Measurements from ENCODE around the gene CCN2.
"Not testable (repeated sequence)": the region's sequence is repeated elsewhere in the genome, so short reads cannot be mapped to it uniquely, and the experiment has no call there.

Gene CCN2

GRCh38 chr6:131917318-131917717 is 33.9 kb downstream of the CCN2 start:
- TF ChIP-seq CTCF (IDR thresholded peaks at IDR 0.05): no peak
- Histone ChIP-seq H3K27ac (no peak overlapping the region), H3K4me3 (no peak overlapping the region)
- DNase-seq (ENCODE audit: low spot score): no peak

- DNase-seq (ENCODE audit: low spot score): no peak
- TF ChIP-seq CTCF (IDR thresholded peaks at IDR 0.05): no peak
- Histone ChIP-seq H3K4me3 (no peak overlapping the region), H3K27ac (no peak overlapping the region)
These were observed 34.3 kb downstream of the CCN2 start for GRCh38 chr6:131916847-131917246.

- H3K27ac ChIP-seq; DNase-seq (ENCODE audit: low spot score); H3K4me3 ChIP-seq: not testable (repeated sequence)
These were observed 34.9 kb downstream of the CCN2 start for GRCh38 chr6:131916091-131916796.

- Histone ChIP-seq H3K4me3 (peak overlapping the region; percentile 6), H3K27ac (no peak overlapping the region)
- peak; percentile 55 for TF ChIP-seq CTCF (IDR thresholded peaks at IDR 0.05)
- no peak for DNase-seq (ENCODE audit: low spot score)
These were observed 36.0 kb downstream of the CCN2 start for GRCh38 chr6:131914967-131915751.

- no peak for DNase-seq (ENCODE audit: low spot score)
- Histone ChIP-seq H3K4me3 (no peak overlapping the region), H3K27ac (no peak overlapping the region)
- TF ChIP-seq CTCF (IDR thresholded peaks at IDR 0.05): no peak
These were observed 36.9 kb downstream of the CCN2 start for GRCh38 chr6:131914234-131914633.

DNA sequence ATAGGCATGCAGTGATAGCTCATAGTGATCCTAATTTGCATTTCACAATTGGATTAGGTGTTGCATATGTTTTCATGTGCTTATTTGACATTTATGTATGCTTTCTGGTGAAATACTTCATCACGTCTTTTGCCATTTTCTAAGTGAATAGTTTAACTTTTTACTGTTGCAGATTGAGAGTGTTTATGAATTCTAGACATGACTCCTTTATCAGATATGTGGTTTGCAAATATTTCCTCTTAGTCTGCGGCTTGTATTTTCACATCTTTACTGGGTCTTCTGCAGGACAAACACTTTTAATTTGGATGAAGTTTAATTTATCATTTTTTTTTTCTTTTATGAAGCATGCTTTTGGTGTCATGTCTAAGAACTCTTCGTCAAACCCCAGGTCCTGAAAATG is 39.2 kb downstream of the CCN2 start:
- no peak for TF ChIP-seq CTCF (IDR thresholded peaks at IDR 0.05)
- H3K27ac ChIP-seq: no peak overlapping the region
- no peak overlapping the region for H3K4me3 ChIP-seq
- DNase-seq (ENCODE audit: low spot score): no peak

DNA sequence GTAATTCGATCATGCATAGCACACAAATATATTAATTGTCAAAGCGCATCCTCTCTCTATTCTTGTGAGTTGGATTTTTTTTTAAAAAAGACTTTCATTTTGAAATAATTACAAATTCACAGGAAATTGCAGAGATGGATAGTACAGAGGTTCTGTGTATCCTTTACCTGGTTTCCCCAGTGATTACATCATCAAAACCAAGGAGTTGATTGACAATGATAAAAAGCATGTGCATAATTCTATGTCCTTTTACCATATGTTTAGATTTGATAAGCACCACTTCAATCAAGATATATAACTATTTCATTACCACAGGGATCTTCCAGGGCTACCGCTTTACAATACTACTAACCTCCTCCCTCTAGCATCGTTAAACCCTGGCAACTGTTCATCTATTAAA is 40.2 kb downstream of the CCN2 start:
- TF ChIP-seq CTCF (IDR thresholded peaks at IDR 0.05): no peak
- H3K4me3 ChIP-seq: no peak overlapping the region
- no peak for DNase-seq (ENCODE audit: low spot score)
- H3K27ac ChIP-seq: no peak overlapping the region

All from coronary artery (tissue), 2 donors.